ENCODE data around the gene TMEM212. TPM values are rescaled to one million over a fixed set of nuclear protein-coding genes. Genes with fewer than 3 reads are reported as not detected.

TMEM212 gene
- total and polyA plus RNA-seq, 2 donors (not counting 3 experiments of a cell fraction or from before 2014, with no cell fraction given) = not detected

GRCh38 chr3:171900446-171900845 is 57.3 kb downstream of the TMEM212 start:
- intact Hi-C loops (cut with micrococcal nuclease) = no loop called here
- no peaks in the 10 kb centered on the region for H3K27me3 ChIP-seq (ENCODE audit: control insufficient read depth in 2 of 2, insufficient read depth in 2 of 2, low read length in 2 of 2)
- DNase-seq (ENCODE audit: low read depth, low spot score) (no peak), FAIRE-seq (no peak)
- no peaks in the 10 kb centered on the region for H3K9me3 ChIP-seq (replicated peaks; ENCODE audit: control insufficient read depth, insufficient read depth, low read length)
- no peak overlapping the region for H3K9ac ChIP-seq (replicated peaks; ENCODE audit: extremely low read depth, insufficient read depth, low read length)
- peaks cover 5% of the 10 kb centered on the region for H3K4me1 ChIP-seq (ENCODE audit: control insufficient read depth, extremely low read depth, insufficient read depth, low read length)
- TF ChIP-seq POLR2AphosphoS5 (IDR thresholded peaks at IDR 0.05; ENCODE audit: insufficient read depth, low read depth, low read length) (no peak), MYC (IDR thresholded peaks at IDR 0.05; ENCODE audit: low read depth, low read length) (no peak), JUN (IDR thresholded peaks at IDR 0.05; ENCODE audit: borderline replicate concordance, insufficient read depth, insufficient read length, low read depth) (no peak), FOS (IDR thresholded peaks at IDR 0.05; ENCODE audit: borderline replicate concordance, insufficient read depth, low read length) (no peak), CTCF (IDR thresholded peaks at IDR 0.05; ENCODE audit: extremely low read depth in 1 of 2, insufficient read depth in 1 of 2, low read depth in 1 of 2, low read length in 2 of 2) (no peak), GATA2 (IDR thresholded peaks at IDR 0.05; ENCODE audit: insufficient read depth, insufficient read length, low read depth, low read length) (no peak), POLR2A (IDR thresholded peaks at IDR 0.05; ENCODE audit: low read depth, low read length) (no peak), MAX (IDR thresholded peaks at IDR 0.05; ENCODE audit: insufficient read depth, insufficient read length) (no peak), EZH2 (IDR thresholded peaks at IDR 0.05; ENCODE audit: borderline replicate concordance, low read depth, low read length, severe bottlenecking) (no peak)
- ChIA-PET CTCF (no interaction called here), POLR2A (no interaction called here)
- no TSS peak for BruUV-seq (replicated peaks)
- H3K9me1 ChIP-seq (replicated peaks; ENCODE audit: control insufficient read depth, extremely low read depth, insufficient read depth, low read length) = no peaks in the 10 kb centered on the region
- H3K4me3 ChIP-seq (replicated peaks in 1 of 3; ENCODE audit: insufficient read depth in 1 of 3, low read depth in 1 of 3, low read length in 3 of 3) = no peak overlapping the region
- no peaks in the 10 kb centered on the region for H3K79me2 ChIP-seq (ENCODE audit: control insufficient read depth, insufficient read depth, low read length)
- H3K4me2 ChIP-seq (ENCODE audit: insufficient read depth, low read length) = no peak overlapping the region
- H4K20me1 ChIP-seq (replicated peaks; ENCODE audit: control insufficient read depth, extremely low read depth, insufficient read depth, low read length) = no peaks in the 10 kb centered on the region
- dilution Hi-C loops (cut with MboI; ENCODE audit: extremely low pct_ligation_motif_present, low sequenced_read_pairs) = no loop called here
- H3K36me3 ChIP-seq (ENCODE audit: control insufficient read depth in 2 of 2, extremely low read depth in 1 of 2, insufficient read depth in 2 of 2, low read length in 2 of 2) = no peaks in the 10 kb centered on the region
- H3K27ac ChIP-seq (ENCODE audit: insufficient read depth, low read depth, low read length) = no peak overlapping the region
- no peak overlapping the region for H2AFZ ChIP-seq (ENCODE audit: low read depth, low read length)

Measured in endothelial cell of umbilical vein (primary cell).